H1 (cell line): ENCODE data around the gene OR6C6. TPM values are rescaled to one million over a fixed set of nuclear protein-coding genes. Genes with fewer than 3 reads are reported as not detected.

Source experiments
- CHD7 ChIP-seq: fragments of 300-600 bp; sonication (generic); IDR thresholded peaks from 2 replicates; pipeline ENCODE4 v1.7.1; 2012; ENCODE audit warnings: low read length, moderate library complexity, mild to moderate bottlenecking, inconsistent platforms; ENCODE audit not compliant: insufficient replicate concordance
- JUN ChIP-seq: IDR thresholded peaks from 2 replicates; pipeline ENCODE4 v1.6.1; 2011; ENCODE audit warnings: low read depth, mild to moderate bottlenecking, improper control_type of control experiment, low read length
- polyA plus RNA-seq, 7 experiments: library from polyadenylated mRNA; depleted of rRNA in 3 of 7; stranded (reverse) in 5 of 7; unstranded in 2 of 7; fragments of >200 nt in 5 of 7; fragments of 200-250 nt in 2 of 7; gene quantifications; 1 replicate in 5 of 7; 2 replicates in 1 of 7; 4 replicates in 1 of 7; pipeline versions ENCODE4 v1.2.1 to v1.2.3, GENCODE V29; 2011 to 2013; ENCODE audit warnings: missing spikeins in 2 of 7, mixed read lengths in 2 of 7
- total RNA-seq: library from RNA; stranded (reverse); fragmentation: NEBNext Ultra II Directional; extraction: Animal tissue kit (Norgen Biotek cat#: 25700); gene quantifications from 2 replicates; pipeline ENCODE4 v1.2.1, GENCODE V29; 2021

Gene OR6C6
- total and polyA plus RNA-seq, 2 of the 8 experiments (the other 6 are each of a cell fraction or from before 2014, with no cell fraction given), result not detected

- TF ChIP-seq CHD7 (no peak), JUN (no peak)
Observed at GRCh38 chr12:55246159-55246558, 50.2 kb downstream of the OR6C6 start (continued).
